Inflammatory macrophage treated with lipopolysaccharide for 1 hour (primary cell): ENCODE results near the gene SETD7.

Experiments used
- DNase-seq, 2 donors: peaks; one replicate each; pipeline ENCODE4 v3.0.0-alpha.2; 2020 to 2022

SETD7 gene

DNA sequence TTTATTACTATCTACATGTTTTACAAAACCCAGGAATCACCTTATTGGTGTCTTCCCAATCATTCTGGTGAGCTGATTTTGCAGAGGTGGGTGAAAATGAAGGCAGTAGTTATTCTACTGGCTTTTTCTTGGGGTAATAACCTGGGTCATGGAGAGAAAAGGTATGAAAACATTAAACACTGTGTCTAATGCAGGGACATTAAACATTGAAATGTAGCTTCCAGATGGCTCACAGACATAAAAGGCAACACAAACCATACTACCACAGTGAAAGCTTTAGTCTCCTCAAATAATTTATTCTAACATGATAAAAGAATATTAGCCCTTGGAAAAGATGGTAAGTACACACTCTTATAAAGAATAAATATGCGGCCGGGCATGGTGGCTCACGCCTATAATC, 8.0 kb downstream of the SETD7 start:
- no peak for DNase-seq

DNA sequence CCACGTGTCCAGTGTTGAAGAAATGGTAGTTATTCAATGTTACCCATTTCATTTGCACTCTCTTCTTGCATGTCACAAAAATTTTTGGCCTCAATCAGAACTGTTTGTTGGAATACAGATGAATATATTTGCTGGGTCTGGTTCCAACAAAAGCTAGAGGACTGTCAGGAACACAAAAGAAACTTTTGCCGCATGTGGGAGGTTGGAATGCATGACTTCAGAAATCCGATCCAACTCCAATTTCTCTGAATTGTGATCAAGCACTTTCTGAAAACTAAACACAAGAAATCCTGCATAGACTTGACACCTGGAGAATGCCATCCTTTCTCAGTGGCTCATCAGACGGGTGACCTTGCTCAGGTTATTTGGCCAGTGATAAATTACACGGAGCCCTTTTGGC, 15.4 kb downstream of the SETD7 start:
- DNase-seq: no peak

DNA sequence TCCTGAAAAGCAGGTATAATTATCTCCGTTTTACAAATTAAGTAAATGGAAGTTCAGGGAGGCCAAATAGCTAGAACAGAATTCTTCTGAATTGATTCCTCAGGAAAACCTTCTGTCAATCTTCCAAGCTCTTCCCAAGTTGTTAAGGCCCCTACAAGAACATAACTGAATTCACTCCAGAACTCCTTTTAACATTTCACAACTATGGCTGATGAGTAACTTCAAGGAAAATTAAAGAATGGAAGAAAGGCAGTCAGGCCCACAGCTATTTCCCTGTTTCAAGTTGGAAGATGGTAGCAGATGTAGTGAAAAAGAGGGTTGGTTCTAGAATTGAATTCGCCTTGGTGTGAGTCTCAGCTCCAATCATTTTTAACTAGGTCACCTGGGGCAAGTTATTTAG, 15.9 kb downstream of the SETD7 start:
- no peak for DNase-seq

DNA sequence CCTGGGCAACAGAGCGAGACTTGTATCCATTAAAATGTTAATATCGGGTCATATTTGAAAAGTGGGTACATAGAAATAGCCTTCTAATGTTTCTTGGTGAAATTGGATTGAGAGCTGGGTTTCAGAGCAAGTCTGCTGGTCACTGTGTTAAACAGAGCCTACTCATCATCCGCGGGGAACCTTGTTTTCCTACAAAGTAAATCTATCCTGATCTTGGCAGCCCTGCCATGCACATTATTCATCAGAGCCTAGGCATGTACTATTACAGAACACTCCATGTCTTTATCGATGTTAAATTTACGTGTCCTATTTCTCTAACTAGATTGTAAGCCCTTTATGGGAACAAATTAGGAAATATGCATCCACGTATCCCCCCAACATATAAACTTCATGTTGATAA, 18.7 kb downstream of the SETD7 start:
- DNase-seq: no peak

DNA sequence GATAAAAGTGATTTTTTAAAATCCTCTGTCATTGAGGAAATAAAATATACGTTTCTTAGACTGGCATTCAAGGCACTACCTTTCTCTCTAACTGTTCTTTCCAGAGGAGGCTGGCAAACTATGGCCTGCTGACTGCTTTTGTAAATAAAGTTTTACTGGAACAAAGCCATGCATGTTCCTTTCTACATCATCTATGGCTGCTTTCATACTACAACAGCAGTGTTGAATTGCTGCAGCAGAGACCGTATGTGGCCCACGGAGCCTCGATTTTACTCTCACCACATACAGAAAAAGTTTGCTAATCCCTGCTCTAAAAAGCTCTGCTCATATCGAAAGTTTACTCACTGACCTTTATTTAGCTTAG, 20.2 kb downstream of the SETD7 start:
- DNase-seq: no peak

DNA sequence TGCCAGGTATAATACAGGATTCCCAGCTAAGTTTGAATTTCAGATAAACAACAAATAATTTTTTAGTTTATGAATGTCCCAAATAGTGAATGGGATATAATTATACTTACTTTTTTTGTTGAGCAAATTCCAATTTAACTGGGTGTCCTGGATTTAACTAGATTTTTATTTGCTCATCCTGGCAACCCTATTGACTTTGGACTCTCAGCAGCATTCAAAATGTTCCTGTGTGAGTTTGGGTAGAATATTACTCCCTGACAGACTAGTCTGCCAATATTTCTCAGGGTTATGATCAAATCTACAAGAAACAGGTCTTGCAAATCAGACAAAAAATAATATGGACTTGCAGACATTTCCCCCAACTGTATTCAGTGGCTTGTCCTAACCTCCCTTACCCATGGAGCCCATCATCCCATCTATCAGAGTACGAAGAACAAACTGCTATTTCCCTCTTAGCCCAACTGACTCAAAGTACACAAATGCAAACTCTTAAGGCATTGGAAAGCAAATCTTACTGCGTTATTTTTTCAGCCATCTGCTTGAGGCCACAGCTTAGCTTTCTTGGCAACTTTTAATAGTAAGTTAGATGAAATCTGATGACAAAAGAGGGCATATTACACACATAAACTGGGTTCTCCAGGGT, 20.7 kb downstream of the SETD7 start:
- DNase-seq: no peak

DNA sequence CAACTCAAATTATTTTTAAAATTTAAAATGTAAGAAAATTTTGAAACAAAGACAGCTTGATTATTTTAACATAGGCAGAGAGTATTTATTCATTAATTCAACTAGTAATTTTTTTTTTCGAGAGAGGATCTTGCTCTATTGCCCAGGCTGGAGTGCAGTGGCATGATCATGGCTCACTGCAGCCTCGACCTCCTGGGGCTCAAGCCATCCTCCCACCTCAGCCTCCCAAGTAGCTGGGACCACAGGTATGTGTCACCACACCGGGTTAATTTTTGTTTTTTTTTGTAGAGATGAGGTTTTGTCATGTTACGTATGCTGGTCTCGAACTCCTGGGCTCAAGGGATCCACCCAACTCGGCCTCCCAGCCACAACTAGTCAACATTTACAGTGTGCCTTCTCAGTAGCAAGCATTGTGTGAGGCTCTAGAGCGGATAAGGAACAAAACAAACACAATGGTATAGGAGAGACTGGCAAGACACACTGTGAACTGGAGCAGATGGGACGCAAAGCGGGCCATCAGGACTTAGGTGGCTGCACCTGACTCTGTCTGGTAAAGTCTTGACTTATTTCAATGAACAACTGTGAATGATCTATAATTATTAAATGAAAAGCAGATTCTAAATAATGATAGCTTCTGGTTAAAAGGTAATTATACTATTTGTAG, 21.6 kb downstream of the SETD7 start:
- DNase-seq: no peak

DNA sequence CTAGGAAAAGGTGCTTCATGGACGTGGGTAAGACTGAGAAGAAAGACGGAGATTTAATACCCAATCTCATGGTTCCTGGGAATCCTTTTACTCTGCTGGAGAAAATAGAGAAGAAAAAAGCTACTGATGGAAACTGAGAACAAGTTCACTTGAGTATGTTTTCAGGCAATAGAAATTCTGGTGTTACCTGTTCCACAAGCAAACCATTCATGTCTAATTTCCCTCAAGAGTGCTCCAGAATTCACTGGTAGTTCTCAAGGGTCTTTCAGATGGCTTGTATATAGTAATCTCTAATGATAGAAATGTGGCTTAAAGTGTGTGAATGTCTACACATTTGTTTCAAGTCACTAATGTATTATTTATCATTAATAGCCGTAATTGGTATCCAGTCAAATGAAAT, 22.5 kb downstream of the SETD7 start:
- DNase-seq: no peak

DNA sequence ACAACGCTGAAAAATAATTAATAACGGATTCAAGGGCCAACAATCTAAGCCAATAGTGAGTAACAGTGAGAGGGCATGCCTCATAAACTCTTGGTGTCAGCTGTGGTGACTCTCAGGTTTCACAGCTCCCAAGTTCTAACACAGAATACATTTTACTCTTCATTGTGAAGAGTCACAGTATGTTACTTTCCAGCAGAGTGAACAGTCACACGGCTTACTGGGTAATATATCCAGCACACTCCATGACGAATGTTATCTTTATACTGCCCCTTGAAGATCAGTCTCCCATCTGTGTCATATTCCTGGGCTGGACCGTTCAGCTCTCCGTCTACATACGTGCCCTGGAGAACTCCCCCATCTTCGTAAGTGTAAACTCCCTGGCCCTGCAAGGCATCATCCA, 23.1 kb downstream of the SETD7 start:
- DNase-seq: no peak

DNA sequence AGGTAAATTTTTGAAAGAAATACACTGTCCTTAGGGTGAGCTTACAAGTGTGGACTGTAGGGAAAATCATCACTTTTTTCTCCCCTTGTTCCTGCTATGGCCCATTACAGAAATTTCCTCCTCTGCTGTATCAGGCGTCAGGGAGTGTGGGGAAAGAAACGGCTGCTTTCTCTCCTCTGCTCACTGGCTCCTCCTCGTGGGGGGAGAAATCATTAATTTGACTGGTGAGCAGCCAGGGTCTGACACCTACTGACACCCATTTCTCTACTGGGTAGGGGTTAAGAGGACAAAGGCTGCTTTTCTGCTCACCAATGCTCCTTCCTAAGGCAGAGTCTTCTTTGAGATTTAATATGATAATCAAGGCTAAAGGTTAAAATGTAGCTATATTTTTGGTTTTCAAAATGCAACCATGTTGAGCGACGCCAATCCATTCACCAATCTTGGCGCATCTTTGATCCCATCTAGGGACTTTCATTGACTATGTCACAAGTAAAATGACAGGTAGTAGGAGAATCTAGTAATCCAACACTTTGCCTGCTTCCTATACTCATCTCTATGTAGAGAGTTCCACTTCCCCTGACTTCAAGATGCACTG, 25.1 kb downstream of the SETD7 start:
- DNase-seq: peak; percentile 44 to 81

DNA sequence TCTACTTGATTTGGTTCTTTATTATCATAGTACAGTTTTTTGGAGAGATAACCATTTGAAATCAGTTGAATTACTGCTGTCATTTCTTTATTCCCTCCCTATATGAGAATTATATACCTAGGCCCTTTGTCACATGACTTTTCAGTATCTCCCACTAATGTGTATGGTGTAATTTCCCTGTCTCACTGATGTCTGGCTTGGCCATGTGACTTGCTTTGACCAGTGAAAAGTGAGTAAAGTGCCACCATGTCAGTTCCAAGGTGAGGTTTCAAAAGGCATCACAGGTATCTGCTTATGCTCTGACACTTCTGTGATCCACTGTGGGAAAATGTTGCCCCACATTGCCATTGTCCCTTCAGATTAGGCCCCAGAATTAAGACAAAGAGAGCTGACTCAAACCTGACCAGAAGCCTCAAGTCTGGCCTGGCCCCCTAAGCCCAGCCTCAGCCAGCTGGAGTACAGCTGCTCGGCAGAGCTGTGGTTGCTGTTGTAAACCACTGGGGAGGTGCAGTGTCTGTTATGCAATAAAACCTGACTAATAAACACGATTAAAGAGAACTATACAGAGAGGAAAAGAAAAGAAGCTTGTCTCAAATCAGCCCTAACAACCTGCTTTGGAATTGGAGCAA, 27.5 kb downstream of the SETD7 start:
- DNase-seq: no peak

DNA sequence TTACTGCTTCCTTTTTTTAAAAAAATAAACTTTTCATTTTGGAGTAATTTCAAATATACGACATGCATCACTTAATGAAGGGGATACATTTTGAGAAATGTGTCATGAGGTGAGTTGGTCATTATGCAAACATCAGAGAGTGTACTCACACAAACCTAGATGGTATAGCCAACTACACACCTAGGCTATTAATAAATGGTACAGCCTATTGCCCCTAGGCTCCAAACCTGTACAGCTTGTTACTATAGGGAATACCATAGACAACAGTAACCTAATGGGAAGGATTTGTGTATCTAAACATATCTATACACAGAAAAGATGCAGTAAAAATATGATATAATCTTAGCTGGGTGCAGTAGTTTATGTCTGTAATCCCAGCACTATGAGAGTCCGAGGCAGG, 29.1 kb downstream of the SETD7 start:
- DNase-seq: no peak

DNA sequence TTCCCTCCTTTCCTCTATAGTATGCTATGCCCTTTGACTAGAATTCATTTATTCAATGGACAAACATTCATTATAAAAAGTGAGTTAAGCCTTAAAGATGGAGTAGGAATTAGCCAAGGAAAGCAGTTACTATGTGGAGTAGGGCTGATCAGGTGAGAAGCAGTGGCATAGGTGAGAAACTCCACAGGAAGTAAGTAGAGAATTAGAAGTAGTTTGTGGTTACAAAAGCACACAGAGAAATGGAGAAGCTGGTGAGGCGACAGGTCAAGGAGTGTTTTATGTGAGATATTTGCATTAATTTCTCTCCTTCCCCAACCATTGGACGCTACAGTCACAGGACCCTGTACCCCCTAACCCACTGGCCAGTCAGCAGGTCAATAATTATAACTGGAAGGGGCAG, 30.6 kb downstream of the SETD7 start:
- DNase-seq: no peak

DNA sequence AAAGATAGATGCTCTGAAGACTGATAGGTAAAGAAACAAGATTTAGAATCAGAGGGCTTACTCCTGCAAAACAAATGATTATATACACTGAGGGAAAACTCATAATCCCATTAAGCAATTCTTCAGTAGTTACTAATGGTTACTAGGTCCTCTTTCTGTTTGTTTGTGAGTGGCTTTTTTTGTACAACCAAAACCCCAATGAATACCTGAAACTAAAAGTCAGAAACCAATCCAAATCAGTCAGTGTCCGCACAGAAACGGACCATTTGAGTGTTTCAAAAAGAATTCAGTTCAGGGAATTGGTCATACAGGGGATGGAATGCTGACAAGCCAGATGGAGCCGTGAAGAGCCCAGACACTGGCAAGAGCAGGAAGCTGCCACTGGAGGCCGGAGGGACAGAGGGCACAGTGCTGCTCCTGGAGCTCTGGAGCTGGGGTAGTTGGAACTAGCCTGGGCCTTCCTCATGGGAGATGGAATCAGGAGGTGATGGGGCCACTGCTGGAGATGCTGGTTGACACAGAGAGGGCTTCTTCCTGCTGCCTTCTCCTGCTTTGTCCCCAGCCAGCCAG, 31.9 kb downstream of the SETD7 start:
- no peak for DNase-seq

DNA sequence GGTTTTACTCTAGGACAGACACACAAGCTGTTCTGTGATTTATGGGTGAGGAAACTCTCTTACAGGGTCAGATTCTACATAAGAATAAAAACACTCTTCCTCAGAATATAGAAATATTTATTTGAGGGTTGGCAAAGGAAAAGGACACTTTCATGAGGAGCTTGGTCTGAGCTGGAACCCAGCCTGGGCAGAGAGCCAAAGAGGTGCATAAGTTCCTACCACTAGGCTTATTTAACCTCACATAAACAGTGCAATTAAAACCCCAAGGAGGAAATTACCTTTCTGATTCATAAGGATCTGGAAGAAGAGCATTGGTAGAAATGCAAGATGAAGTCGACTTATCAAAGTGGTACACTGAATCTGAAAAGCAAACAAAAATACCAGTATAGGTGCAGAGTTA, 32.9 kb downstream of the SETD7 start:
- no peak for DNase-seq

DNA sequence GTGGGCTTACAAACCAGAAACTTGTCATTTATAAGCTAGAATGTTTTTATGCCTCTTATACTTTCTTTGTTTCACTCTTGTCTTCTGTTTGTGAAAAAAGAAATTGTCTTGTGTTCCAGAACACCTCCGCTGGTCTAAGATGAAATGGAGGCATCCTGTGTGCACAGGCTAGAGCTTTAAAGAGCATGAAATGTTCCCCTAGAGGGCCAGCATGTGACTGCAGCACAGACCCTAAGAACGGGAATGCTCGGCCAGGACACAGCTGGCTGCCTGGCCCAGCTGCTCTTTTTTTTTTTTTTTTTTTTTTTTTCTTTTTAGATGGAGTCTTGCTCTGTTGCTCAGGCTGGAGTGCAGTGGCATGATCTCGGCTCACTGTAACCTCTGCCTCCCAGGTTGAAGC, 33.6 kb downstream of the SETD7 start:
- DNase-seq: no peak

DNA sequence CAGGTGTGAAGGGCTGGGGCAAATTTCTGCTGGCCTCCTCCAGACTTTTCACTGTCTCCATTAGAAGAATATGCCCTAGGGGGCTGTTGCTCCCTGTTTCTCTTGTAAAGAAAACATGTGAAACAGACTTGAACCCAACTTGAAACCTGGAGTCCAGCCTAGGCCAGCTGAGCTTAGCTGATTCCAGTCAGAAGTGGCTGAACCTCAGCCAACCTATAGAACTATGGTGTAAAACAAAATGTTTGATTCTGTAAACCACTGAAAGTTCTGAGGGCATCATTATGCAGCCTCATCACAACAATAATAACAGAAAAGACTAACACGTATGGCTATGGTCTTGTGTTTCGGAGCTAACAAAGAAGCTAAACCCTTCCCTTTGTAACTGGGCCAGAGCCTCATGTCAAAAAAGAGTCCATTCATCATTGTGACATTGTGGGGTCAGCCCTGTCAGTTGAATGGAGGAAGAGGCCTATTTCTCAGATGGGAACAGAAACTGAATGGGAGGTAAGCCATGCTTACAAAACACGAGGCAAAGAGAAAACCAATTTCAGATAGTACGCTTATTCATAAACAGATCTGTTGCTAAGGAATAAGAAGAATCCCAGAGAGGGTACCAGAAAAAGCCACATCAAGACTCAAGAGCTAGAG, 34.1 kb downstream of the SETD7 start:
- DNase-seq: peak; percentile 34 to 60

DNA sequence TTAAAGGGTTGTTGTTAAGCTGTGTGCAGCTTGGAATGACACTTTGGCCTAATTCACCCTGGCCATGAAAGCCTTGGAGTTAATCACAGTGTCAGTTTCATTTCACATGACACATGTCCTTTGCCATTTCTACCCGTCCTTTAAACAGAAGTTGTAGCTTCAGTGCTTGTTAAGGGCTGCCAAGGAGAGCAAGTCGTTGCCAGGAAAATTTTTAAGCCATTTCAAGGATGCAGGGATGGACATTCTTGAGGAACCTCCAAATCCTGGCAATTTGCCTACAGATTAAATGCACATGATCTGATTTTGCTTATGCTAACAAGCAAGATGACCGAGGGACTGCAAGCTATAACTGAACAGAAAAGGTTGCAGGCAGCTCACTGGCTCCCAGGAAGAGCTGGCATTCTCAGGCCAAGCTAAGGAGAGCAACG, 40.5 kb downstream of the SETD7 start:
- no peak for DNase-seq

DNA sequence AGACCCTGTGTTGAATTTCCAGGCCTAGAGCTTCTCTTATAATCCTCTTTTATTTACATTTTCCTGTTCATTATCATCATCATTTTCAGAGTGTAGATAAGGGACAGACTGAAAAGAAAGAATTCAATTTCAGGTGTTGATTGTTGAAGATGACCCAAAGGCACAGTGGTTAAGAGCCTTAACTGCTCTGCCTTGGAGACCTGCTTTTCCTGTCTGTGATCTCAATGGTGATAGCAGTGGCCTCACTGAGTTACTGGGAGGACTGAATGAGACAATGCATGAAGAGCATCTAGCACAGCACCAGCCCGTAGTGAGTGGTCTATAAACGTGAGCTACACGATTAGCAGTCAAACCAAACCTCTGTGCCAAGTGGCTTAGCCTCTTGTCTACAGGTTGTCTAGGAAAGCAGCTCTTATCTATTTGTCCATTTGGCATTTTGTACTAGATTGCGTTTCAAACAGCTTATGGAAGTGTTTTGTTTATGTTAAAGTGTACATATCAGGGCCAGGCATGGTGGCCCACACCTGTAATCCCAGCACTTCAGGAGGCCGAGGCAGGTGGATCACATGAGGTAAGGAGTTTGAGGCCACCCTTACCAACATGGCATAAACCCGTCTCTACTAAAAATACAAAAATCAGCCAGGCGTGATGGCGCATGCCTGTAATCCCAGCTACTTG, 41.5 kb downstream of the SETD7 start:
- DNase-seq: no peak

DNA sequence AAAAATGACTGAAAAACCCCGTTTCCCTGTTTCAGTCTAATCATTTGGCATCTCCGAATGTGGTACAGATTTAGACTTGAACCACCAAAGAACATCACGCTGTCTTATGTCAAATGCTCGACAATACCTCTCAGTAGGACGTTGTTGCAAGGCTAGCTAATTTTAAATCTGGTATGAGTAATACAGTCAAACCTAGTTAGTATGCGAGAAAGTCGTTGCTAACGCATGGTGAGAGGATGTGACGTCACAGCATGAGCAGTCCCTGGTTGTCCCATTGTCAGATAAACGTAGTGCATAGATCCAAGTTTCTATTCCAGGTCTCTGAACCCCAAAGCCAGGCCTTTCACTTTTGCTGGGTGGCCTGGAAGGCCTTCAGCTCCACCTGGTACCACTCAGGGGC, 44.7 kb downstream of the SETD7 start:
- no peak for DNase-seq

DNA sequence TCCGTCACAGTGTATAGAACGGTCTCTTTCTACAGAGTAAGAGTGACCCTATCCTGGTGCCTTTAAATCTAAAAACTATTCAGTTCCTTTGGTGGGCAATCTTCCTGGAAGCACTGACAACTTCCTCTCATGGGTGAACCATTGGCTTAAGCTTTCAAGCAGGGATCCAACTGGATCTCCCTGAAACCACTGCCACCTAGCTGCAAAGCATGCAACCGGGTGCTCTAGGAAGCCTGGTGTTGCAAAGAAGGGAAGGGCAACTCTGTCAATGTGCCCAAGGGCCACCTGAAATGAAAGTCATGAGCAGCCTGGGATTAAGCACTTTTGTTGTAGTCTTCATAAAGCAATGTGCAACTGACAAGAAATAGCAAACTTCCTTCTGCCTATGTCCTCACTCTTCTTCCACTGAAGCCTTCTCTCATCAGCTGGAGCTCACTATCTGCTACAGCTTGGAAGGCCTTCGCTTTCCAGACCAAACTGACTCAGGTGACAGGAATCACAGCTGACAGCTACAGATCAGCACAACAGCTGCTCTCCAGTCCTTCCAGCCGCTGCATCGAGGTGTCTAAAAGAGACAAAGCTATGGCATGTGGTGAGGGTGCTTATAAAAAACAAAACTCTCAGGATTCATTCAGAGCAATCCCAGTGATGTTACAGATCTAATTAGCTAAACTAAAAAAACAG, 46.1 kb downstream of the SETD7 start:
- no peak for DNase-seq

DNA sequence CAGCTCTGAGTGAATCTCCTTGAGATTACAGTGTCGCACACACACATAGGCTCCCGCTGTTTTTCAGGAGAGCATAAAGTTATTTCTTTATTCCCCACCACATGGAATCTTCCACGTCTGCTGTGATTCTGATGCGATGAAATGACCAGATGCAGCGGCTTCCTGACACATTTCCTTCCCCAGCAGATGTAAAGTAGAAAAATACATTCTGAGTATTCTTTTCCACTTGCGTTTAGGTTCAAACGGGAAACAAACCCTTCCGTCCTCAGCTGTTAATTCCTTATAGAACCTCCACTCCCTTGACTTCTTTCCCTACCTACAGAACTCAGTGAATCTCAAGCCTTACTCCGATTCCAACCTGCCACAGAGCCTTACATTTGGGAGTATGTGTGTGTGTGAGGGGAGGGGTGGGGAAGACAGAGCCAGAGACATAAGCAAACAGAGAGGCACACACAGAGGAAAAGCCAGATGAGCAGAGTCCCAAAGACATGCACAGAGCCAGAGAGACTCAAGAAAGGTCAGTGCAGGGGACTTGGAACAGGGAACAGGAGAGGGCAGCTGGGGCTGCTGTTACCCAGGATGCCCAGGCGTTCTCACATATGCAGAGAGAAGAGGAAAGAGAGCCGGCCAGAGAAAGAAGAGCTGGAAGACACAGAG, 47.3 kb downstream of the SETD7 start:
- no peak for DNase-seq
